ENCODE measurements around the gene RGL3.
"Not testable (repeated sequence)": the region's sequence is repeated elsewhere in the genome, so short reads cannot be mapped to it uniquely, and the experiment has no call there.

The RGL3 gene

DNA sequence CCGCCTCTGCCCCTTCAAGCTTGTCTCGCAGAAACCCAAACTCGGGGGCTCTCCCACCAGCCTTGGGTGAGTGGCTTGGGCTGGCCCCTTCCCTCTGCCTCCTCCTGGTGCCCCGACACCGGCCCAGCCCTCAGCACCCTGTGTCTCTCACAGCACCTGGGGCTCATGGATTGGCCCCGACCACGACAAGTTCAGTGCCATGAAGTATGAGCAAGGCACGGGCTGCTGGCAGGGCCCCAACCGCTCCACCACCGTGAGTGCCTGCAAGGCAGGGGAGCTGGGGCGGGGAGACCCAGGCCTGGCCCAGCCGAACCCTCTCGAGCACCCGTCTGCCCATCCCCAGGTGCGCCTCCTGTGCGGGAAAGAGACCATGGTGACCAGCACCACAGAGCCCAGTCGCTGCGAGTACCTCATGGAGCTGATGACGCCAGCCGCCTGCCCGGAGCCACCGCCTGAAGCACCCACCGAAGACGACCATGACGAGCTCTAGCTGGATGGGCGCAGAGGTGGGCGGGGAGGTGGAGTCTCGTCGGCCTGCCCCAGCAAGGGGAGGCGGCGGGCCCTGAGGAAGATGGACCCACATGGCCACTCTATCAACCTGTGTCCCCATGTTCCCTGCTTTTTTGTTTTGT lies 29.9 kb upstream of the RGL3 start:
- FAIRE-seq, result no peak

GRCh38 chr19:11448410-11448809 lies 29.3 kb upstream of the RGL3 start:
- no peak for FAIRE-seq

GRCh38 chr19:11447347-11448262 lies 28.5 kb upstream of the RGL3 start:
- no peak for FAIRE-seq

GRCh38 chr19:11446652-11447301 lies 27.7 kb upstream of the RGL3 start:
- FAIRE-seq, result no peak

GRCh38 chr19:11446271-11446651 lies 27.1 kb upstream of the RGL3 start:
- no peak for FAIRE-seq

DNA sequence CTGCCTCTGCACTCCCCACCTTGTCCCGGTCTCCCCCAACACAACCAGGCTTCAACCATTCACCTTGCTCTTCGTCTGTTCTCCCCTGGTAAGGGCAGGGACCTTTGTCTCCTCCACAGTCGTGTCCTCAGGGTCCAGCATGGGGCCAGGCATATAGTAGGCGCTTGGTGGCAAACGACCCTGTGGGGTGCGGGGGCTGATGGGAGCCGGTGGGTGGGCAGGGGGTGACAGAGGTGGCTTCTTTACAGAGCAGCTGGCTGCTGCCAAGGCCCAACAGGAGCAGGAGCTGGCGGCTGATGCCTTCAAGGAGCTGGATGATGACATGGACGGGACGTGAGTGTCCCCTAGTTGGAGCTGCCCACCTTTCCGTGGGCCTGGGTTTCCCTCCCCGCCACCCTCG lies 26.0 kb upstream of the RGL3 start:
- no peak for FAIRE-seq

DNA sequence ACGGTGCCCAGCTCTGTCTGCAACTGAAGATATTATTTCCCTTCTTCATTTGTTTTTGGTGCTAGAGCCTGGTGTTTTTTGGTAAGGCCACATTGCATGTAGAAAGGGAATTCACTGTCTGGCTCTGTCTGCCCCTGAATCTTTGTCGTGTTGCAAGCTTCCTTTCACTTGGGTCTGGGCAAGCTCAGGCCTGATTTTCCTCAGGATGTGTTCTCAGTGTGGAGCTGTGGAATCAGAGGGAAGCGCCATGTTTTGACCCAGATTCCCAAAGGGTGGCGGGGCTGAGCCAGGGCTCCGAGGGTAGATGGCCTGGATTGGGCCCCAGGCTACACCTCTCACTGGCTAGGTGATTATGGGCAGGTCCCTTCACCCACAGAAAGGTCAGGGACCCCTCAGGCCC lies 24.9 kb upstream of the RGL3 start:
- FAIRE-seq, result no peak

GRCh38 chr19:11437955-11438354 lies 18.8 kb upstream of the RGL3 start:
- FAIRE-seq, result no peak

GRCh38 chr19:11435833-11436313 lies 16.8 kb upstream of the RGL3 start:
- no peak for FAIRE-seq

- peak; percentile 100 for FAIRE-seq
Measured at GRCh38 chr19:11435057-11435832, 16.1 kb upstream of the RGL3 start, which contains the start of the genes ODAD3 and PRKCSH. ODAD3 (minus strand) TSS chr19:11435121; CDS start chr19:11435016, 105 bp downstream. PRKCSH (plus strand) TSS chr19:11435635; CDS start chr19:11436118, 483 bp downstream.

- FAIRE-seq, result no peak
Measured at GRCh38 chr19:11434703-11435056, 15.6 kb upstream of the RGL3 start.

GRCh38 chr19:11433526-11433925 lies 14.4 kb upstream of the RGL3 start:
- not testable (repeated sequence) for FAIRE-seq

- no peak for FAIRE-seq
Measured at GRCh38 chr19:11426656-11427055, 7.5 kb upstream of the RGL3 start.

GRCh38 chr19:11425719-11426457 lies 6.8 kb upstream of the RGL3 start:
- no peak for FAIRE-seq

DNA sequence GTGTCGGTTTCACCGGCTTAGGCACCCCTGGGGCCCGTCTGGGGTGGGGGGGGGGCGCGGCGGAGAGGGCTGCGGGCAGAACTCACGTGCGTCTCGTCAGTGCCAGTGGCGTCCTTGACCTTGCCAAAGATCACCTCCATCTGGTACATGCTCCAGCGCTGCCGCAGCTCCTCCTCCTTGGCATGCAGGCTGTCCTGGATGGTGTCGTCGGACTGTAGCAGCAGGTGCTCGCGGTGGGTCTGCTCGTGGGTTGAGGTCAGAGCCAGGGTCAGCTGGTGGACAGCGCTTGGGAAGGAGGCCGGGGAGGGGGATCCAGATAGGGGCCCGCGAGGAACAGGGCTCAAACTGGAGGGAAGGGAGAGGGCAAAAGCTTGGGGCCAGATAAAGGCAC lies 4.7 kb upstream of the RGL3 start:
- FAIRE-seq, result no peak

- no peak for FAIRE-seq
Measured at GRCh38 chr19:11423164-11423790, 4.2 kb upstream of the RGL3 start.

- FAIRE-seq, result no peak
Measured at GRCh38 chr19:11422163-11423065, 3.3 kb upstream of the RGL3 start.

DNA sequence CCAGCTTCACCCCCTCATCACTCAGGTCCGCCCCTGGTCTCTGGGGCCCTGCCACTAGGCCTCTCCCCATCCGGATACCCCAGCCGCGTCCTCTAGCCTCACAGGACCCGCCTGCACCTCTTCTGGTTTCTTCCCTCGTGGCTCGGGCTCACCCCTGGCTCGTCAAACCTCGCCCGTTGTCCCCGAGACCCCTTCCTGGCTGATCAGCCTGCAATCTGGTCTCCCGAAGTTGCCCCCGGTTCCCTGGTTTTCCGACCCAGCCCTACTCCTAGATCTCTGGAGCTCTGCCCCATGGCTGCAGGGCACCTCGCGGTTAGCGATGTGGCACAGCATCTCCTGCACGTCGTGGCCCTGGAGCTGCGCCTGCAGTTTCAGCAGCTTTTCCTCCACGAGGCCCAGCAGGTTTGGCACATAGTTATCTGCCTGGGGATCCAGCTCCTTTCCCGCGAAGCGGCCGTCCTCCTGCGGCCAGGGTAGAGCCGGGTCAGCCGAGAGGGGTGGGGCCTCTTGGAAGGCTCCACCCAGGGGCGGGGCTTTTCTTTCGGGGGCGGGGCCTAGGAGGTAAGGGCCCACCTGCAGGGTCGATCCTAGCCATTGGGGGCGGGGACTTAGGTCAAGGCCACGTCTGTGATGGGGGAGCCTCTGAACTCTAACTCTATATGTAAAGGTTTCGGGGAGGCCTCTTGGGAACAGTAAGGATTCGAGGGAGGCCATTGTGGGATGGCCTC lies 2.4 kb upstream of the RGL3 start:
- no peak for FAIRE-seq
